RWPE2 (cell line): ENCODE measurements around the gene SYMPK.
"Not testable (repeated sequence)": the region's sequence is repeated elsewhere in the genome, so short reads cannot be mapped to it uniquely, and the experiment has no call there.

ENCODE experiments used
- ATAC-seq: fragments of 200-7000 bp; cut with Tn5 transposase; 3 replicates; pipeline ENCODE4 v1.9.1; 2021; ENCODE audit warnings: low read depth
- DNase-seq: peaks from one replicate; pipeline ENCODE4 v3.0.0-alpha.2; 2020; ENCODE audit warnings: low spot score
- H3K27ac ChIP-seq: fragments of 450-650 bp; 2 replicates; pipeline ENCODE4 v1.5.1; 2017; ENCODE audit warnings: mild to moderate bottlenecking; ENCODE audit not compliant: poor library complexity, severe bottlenecking
- H3K27me3 ChIP-seq: fragments of 250-450 bp; sonication (Bioruptor Pico); 2 replicates; pipeline ENCODE4 v1.5.1; 2021; ENCODE audit warnings: mild to moderate bottlenecking, moderate library complexity; ENCODE audit not compliant: insufficient read depth, poor library complexity, severe bottlenecking
- H3K36me3 ChIP-seq: fragments of 250-450 bp; sonication (Bioruptor Pico); 2 replicates; pipeline ENCODE4 v1.5.1; 2020; ENCODE audit warnings: low read depth, mild to moderate bottlenecking, moderate library complexity
- H3K4me1 ChIP-seq: fragments of 250-450 bp; sonication (Bioruptor Pico); 2 replicates; pipeline ENCODE4 v1.5.1; 2021; ENCODE audit warnings: mild to moderate bottlenecking, moderate library complexity; ENCODE audit not compliant: insufficient read depth, poor library complexity, severe bottlenecking
- H3K4me3 ChIP-seq: fragments of 250-450 bp; sonication (Bioruptor Pico); 2 replicates; pipeline ENCODE4 v1.5.1; 2021; ENCODE audit warnings: mild to moderate bottlenecking, moderate library complexity; ENCODE audit not compliant: severe bottlenecking
- H3K9me3 ChIP-seq: fragments of 250-450 bp; sonication (Bioruptor Pico); 2 replicates; pipeline ENCODE4 v1.5.1; 2021; ENCODE audit warnings: mild to moderate bottlenecking, moderate library complexity; ENCODE audit not compliant: severe bottlenecking
- CTCF ChIP-seq: fragments of 450-650 bp; IDR thresholded peaks from one replicate; pipeline ENCODE4 v1.5.1; 2017; ENCODE audit warnings: mild to moderate bottlenecking, moderate library complexity; ENCODE audit not compliant: poor library complexity, severe bottlenecking

SYMPK gene

GRCh38 chr19:45900738-45901431 lies 37.9 kb upstream of the SYMPK start:
- H3K4me3 ChIP-seq: peak overlapping the region; percentile 43
- DNase-seq: no peak
- no peak overlapping the region for H3K27ac ChIP-seq
- H3K27me3 ChIP-seq: no peaks in the 10 kb centered on the region
- H3K36me3 ChIP-seq: peaks cover 27% of the 10 kb centered on the region
- no peaks in the 10 kb centered on the region for H3K9me3 ChIP-seq
- H3K4me1 ChIP-seq: no peaks in the 10 kb centered on the region
- no peak for TF ChIP-seq CTCF
- no peak for ATAC-seq

GRCh38 chr19:45899919-45900589 lies 37.1 kb upstream of the SYMPK start:
- Histone ChIP-seq H3K36me3 (peaks cover 27% of the 10 kb centered on the region), H3K27ac (no peak overlapping the region), H3K4me3 (no peak overlapping the region), H3K27me3 (no peaks in the 10 kb centered on the region), H3K9me3 (no peaks in the 10 kb centered on the region), H3K4me1 (no peaks in the 10 kb centered on the region)
- ATAC-seq (no peak), DNase-seq (no peak)
- TF ChIP-seq CTCF: no peak

GRCh38 chr19:45899253-45899652 lies 36.3 kb upstream of the SYMPK start:
- H3K36me3 ChIP-seq: peaks cover 27% of the 10 kb centered on the region
- DNase-seq (no peak), ATAC-seq (no peak)
- no peaks in the 10 kb centered on the region for H3K27me3 ChIP-seq
- no peak for TF ChIP-seq CTCF
- H3K9me3 ChIP-seq: no peaks in the 10 kb centered on the region
- no peak overlapping the region for H3K4me3 ChIP-seq
- H3K4me1 ChIP-seq: no peaks in the 10 kb centered on the region
- H3K27ac ChIP-seq: no peak overlapping the region

GRCh38 chr19:45897261-45897812 lies 34.4 kb upstream of the SYMPK start:
- Histone ChIP-seq H3K36me3 (peaks cover 27% of the 10 kb centered on the region), H3K27me3 (no peaks in the 10 kb centered on the region), H3K4me3 (no peak overlapping the region), H3K27ac (no peak overlapping the region), H3K4me1 (no peaks in the 10 kb centered on the region), H3K9me3 (no peaks in the 10 kb centered on the region)
- no peak for TF ChIP-seq CTCF
- DNase-seq: no peak
- no peak for ATAC-seq

GRCh38 chr19:45895983-45896599 lies 33.1 kb upstream of the SYMPK start:
- not testable (repeated sequence) for H3K4me3 ChIP-seq, H3K9me3 ChIP-seq, DNase-seq, H3K27ac ChIP-seq, H3K27me3 ChIP-seq, ATAC-seq, H3K4me1 ChIP-seq
- H3K36me3 ChIP-seq: peaks cover 26% of the 10 kb centered on the region
